GM21367 (cell line): Measurements from ENCODE around the gene INSYN2B.

ENCODE experiments used
- ATAC-seq: cut with Tn5 transposase; IDR thresholded peaks from one replicate; pipeline ENCODE4 v1.9.1; 2021; ENCODE audit not compliant: unreplicated experiment

Gene INSYN2B

DNA sequence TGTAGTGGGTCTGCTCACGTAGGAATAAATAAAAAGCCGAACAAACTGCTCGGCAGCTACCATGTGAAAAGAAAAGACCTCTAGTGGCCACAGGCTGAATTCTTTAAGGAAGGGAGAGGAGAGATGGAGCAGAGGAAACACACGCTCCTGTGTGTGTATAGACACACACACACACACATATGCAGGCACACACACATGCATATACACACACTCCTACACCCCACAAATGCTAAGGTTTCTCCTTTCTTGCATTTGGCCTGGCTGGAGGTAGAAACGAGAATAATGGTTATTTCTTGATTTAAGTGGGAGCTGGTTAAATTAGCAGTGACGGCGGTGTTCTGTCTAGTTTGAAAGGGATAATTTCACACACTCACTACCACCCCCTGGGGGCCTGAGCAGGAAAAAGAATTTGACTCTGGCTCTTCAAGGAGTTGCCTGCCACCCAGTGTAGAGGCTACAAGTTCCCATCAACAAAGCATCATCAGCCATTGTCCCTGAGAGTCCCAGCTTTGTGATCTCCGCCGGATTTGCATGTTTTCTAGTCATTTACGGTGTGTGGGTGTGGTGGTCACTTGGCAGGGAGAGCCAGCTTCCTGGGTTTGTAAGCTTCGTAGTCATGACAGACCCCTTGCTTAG lies at the start of gene INSYN2B:
Gene INSYN2B, minus strand, starts transcription at position 78 of the 636 bp plus-strand sequence. CDS start 96,597 bp downstream, outside the sequence.
- ATAC-seq, result no peak

DNA sequence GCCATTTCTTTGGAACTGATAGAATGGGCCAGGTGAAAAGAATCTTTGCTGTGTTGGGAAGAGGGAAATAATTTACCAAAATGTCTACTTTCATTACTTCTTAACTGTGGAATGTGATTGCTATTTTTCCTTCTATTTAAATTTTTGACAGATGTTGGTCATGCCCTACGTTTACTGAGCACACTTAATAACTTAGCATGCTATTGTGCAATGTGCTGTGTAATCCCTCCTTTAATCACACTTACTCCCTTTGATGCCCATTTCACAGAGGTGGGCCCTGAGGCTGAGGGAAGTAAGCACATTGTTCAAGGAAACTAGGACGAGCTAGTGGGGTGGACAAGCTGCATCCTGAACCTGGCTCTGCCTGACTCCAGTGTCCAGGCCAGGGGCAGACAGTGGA lies 47.8 kb upstream of the INSYN2B start:
- ATAC-seq, result no peak

DNA sequence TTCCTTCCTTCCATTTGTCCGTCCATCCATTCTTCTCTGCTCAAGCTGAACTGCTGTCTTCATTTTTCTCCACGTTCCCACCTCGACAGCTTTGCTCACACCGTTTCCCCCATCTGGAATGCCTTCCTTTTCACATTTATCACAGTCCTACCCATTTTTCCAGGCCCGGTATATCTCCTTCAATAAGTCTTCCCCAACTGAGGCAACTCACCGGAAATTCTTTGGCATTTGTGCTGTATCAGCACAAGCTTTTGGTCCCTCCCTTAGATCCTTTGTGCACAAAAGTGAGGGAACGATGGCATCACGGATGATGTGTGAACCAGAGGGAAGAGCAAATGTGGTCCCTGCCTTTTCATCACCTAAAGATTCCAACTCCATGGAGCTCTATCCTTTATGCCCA lies 45.6 kb upstream of the INSYN2B start:
- ATAC-seq, result no peak

DNA sequence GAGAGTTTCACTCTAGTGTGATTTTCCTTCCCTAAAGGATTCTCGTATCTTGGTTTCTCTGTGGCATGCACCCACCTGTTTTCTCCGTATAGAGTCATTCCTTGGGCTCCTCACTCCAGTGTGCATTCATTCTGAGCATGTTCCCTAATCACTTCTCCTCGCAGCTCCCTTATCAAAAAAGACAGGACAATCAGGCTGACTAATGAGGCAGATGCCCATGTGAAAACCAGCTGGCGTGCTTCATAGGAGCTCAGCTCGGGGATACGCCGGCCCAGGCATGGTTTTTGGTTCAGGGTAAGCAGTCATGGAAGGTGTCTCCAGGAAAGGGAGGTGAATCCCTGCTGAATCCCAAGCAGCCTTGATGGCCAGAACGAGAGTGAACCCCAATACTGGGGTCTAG lies 41.2 kb upstream of the INSYN2B start:
- no peak for ATAC-seq

DNA sequence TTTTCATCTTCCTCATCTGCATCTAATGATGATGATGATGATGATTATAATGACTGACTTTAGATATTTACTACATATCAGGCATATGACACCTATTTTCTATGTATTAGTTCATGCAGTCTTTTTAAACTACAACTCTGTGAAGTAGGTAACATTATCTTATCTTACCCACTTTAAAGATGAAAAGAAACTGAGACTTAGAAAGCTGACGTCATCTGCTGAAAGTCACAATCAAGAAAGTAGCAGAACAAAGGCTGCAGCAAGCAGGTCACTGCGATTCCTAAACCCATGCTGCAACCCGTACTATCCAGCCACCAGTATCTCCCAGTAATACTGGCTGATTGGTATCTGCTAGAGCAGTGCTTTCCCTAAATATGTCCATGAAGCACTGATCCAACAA lies 40.1 kb upstream of the INSYN2B start:
- ATAC-seq, result no peak

DNA sequence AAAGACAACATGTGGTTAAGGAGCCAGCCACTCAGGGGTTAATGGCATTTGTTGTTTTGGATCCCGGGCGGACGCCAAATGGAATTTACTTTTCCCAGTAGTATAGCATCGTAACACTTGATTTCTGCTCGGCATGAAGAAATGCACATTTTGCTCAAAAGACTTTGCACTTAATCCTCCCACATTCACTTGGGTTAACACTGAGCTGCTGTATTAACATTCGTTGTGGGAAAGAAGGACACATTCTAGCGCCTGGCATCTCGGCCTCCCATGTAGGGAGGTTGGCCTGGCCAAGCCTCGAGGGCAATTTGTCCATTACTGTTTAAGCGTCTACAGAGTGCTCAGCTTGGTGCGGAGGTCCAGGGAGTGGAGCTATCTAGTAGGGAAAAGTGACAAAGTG lies 32.3 kb upstream of the INSYN2B start:
- ATAC-seq, result no peak

DNA sequence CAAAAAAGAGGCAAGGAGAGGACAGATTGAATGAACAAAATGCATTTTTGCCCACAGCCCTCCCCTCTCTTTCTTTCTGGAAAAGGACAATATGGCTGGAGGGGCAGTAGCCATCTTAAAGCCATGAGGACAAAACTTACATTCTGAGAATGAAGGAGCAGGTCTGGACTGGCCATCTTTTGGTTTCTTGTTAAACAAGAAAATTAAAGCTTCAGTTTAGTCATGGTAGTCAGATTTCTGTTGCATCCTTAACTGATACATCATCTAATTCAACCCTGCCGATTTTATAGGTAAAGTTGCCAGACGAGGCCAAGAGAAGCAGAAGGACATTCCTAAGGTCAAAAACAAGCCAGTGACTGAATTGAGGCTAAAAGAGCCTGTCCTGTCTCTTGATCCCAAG lies 31.5 kb upstream of the INSYN2B start:
- no peak for ATAC-seq

DNA sequence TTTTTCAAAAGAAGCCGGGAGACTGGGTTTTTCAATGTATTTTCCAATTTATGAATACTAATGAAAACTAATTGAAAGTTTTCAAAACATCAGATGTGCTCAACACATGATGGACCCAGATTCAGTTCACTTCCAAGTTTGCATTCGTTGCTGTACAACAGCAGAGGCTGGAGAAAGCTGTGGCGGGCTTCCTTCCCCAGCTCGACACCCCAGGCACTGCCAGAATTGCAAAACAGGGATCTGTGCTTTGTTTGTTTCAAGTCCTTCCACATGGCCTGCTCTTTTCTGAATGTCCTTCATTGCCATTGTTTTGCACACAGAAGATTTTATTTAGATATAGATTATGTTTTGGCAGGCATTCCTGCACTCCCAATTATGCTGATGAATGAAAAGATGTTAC lies 30.3 kb upstream of the INSYN2B start:
- ATAC-seq, result no peak

DNA sequence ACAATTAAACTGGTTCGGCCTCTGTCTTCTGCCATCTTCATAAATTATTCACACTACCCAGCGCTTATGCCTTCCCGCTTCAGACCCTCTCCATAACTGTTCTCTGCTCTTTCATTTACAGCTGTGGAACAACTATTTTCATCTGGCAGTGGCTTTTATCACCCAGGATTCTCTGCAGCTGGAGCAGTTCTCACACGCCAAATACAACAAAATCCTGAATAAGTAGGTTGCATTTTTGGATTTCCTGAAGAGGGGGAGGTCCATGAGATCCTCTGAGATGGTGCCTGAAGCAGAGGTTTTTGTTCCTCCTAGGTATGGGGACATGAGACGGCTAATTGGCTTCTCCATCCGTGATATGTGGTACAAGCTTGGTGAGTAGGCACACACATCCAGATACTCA lies 28.1 kb upstream of the INSYN2B start:
- no peak for ATAC-seq

DNA sequence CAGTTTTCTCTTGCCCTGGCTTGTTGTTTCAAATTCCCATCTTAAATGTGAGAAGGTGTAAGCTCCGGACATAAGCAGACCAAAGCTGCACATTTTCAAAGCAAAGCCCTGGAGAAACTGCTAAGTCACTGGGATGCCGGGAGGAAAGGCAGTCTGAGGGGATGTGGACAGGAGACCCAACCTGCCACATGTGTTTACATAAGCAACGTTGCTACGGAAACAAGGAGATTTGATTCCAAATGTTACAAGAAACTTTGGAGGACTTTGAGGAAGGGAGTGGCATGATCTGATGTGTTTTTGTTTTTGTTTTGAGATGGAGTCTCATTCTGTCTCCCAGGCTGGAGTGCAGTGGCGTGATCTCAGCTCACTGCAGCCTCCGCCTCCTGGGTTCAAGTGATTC lies 25.7 kb upstream of the INSYN2B start:
- ATAC-seq, result no peak

DNA sequence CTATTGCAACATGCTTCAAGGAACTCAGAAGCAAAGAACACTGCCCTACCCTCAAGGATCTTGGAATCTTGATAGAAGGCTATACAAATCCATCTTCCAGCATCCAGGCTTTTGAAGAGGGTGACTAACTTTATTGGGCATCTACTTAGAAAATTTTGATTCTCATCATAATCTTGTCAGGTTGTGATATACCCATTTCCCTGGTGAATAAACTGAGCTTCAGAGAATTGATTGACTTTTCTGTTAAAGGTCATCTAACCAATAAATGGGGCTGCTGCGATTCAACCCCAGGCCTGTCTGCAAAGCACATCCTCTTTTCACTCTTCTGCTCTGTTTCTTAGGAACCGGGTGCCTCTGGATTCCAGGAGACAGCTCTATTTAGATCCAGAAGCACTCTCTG lies 19.9 kb upstream of the INSYN2B start:
- no peak for ATAC-seq

DNA sequence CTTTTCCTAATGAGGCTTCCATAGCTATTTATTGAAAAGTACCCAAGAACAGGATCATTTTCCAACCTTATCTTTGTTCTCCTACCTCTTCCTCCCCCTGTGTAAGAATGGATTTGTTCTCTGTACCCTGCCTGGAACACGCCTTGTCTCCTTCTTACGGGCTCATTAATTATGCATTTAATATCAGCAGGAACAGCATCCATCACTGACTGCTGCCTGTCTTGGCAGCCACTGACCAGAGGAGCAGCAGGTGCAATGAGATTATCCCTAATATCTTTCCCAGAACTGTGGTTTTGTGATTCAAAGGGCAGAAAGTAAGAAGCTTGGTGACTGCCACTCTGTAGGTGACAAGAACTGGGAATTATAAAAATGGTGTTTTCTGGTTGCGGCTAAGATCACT lies 19.3 kb upstream of the INSYN2B start:
- ATAC-seq, result no peak

DNA sequence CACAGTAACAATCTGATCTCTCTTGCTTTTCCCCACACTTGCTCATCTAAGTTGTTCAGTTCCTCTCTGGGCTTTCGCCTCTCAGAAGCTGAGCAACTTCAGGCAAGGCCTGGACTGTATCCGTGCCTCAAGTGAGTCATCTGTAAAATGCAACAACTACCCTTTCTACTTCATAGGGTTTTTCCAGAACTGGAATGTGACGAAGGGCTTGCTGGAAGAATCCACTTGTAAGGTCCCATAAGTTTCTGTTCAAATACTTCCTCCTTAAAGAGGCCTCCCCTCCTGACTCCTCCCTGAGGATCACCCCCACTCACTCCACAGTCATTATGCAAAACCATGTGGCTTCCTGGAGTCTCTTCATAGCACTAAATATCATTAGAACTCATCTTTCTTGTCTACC lies 17.5 kb upstream of the INSYN2B start:
- no peak for ATAC-seq

DNA sequence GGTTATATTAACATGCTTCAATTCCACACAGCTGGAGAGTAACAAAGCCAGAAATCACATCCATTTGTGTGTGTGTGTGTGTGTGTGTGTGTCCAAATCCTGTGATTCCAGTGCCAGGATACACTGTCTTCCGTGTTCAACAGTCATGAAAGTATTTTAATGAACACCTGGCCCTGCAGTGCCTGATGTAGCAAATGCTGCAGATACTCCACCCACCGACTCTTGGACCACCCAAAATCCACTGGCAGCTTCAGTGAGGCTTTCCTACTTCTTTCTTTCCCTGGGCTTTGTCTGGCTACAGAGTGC lies 13.1 kb upstream of the INSYN2B start:
- no peak for ATAC-seq

DNA sequence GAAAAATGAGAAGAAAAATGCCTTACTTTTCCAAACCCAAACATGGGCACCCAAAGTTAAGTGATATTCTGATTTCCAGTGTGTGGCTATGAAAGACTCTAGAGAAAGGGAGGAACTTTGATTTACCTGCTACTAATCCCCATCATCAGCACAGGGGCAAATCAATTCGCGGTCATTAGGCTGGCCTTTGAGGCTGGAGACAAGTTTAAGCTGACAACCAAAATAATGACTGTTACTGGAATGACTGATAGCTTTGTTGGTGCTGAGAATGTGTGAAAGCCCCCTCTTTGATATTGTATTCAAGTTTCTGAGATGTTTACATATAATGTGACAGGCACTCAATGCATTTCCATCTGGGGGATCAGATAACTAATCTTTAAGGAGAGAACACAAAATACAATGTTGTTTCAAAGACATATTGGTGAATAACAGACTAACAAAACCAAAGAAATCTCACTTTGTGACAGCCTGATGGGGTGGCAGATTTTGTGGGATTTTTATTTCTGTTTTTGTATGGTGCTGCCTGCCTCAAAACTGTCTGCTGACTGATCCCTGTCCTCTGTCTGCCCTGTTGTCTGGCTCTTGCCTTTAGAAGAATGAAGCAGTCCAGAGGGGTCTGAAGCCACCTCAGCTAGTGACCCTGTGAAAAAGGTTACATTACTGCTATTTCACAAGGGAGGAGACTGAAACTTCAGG lies 12.6 kb upstream of the INSYN2B start:
- no peak for ATAC-seq

DNA sequence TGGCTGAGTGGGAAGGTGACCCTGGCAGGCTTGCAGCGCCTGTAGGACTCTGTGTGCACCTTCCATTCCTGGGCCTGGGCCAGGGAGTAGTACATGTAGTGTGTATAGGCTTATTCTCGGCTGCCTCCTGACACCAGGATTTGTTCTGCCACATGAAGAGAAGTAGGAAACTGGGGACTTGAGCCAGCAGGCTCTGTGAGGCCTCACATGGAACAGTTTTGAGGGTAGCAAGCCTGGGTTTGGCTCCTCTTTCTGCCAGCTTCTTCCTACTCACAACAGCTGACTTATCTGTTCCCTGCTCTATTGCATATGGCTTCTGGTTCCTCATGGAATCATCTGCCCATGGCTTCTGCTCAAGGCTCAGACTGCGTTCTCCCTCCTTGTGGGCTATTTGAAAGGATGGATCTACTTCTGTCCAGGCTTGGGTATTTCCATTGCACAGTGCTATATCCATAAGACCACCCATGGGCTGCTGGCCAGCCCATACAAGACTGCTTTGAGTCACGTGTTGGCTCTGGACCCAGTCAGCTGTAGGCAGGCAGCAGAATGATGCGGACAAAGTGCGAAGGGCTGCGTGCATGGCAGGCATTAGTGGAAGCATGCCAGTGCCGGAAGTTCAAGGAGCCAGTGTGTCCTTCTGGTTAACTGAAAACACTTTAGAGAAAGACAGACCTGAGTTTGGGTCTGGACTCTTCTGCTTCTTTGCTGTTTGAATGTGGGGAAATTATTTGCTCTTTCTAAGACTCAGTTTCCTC lies 11.0 kb upstream of the INSYN2B start:
- ATAC-seq, result no peak

DNA sequence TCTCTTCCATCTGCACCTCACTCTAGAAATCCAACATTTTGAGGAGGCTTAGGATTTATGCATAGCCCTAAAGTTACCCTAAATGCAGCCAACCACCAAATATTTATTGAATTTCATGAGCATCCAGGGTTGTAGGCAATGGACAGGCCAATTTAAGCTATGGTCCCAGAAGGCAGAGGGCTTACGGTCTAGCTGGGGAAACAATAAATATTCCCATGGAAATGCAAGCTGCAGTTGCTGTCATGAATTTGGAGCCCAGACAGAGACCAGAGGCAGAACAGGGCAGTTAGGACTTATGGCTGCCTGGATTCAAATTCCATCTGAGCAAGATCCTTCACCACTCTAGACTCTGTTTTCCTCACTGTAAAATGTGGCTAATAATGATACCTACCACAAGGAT lies 9.1 kb upstream of the INSYN2B start:
- no peak for ATAC-seq

DNA sequence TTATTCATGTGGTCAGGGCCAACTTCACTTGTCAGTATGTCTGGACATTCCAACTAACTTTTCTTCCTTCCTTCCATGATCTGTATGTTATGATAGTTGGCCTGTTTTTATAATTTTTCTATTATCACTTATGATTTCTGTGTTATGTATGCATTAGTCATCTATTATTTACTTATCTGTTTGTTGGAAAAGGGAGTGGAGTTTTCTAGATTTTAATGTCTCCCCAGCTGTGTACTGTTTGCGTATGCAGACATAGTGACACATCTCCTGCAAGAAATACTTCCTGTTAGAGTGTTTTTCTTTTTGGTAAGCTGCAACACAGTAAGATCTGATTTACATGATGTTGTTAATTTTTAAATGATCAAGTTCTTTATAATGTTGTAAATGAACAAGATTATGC lies 8.7 kb upstream of the INSYN2B start:
- no peak for ATAC-seq

DNA sequence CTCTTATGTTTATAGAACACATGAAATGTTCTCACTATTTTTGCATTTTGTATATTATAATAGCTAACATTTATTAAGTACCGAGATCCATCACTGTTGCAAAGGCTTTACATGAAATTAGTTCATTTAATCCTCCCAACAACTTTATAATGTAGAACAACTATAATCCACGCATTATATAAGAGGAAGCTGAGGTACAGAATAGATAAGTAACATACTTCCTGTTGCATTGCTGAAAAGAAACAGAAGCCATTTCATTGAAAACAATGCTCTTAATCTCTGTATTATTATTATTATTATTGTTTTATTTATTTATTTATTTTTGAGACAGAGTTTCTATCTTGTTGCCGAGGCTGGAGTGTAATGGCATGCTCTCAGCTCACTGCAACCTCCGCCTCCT lies 7.9 kb upstream of the INSYN2B start:
- ATAC-seq, result no peak

DNA sequence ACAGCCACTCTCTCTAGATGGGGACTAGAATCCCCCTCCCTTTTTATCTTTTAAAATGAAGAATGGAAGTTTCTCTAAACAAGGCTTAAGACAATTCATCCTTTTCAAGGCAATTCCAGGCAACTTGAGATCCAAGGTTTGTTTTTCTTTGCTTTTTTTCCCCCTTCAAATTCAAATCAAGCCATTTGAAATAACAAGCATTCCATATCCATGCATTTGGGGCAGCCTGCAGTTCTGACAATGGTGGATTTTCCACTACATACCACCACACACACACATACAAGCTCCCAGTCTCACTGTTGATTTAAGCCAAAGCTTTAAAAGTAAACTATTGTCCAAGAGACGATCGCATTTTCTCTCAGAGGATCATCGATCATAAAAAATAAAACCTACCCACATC lies 424 bp downstream of the INSYN2B start:
- ATAC-seq, result no peak

DNA sequence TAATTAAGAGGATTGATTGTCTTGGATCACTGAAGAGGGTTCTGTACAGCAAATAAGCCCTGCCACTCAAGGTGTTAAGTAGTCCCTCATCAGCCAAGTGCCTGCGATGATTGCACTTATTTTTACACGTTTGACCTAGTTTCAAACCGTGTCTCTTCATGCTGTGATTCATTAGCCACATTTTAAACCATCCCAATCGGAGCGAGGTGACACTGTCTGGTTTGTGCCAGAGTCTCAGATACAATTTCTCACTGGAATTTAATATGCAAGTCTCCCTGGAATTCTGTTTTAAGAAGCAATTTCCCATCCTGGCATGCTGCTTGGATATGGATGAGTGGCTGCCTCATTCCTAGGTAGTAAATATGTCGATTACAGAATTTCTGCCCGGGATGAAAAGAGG lies 1.6 kb downstream of the INSYN2B start:
- ATAC-seq, result no peak

DNA sequence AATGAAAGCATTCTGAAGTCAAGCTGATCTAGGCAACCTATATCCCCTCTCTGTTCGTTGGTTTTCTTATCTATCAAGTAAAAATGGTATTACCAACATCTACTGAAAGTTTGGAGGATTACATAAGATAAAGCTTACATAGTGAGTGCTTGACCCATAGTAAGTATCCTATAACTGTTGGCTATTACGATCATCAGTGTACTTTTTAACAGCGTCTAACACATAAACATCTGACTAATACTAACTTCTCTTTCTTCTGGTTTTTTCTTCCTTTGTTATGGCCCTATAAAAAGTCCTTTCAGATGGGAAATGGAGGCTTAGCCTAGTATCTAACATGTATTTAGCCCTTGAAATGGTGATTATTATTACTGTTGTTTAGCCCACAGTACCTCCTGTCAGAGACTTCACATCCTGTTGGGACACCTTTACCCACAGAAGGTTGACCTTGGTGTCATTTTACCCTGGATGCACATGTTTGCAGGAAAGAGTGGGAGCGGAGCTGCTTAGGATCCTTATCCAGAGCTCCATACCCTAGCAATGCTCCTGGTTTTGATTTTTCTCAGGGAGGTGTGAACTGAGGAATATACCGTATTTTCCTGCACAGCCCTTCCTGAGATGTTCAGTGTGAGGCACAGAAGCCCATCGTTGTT lies 6.0 kb downstream of the INSYN2B start:
- no peak for ATAC-seq
